ENCODE measurements around the gene TGM6. TPM values are rescaled to one million over a fixed set of nuclear protein-coding genes. Genes with fewer than 3 reads are reported as not detected.

The TGM6 gene
- total RNA-seq, 1 donor from 2014 or later, result 1.0 TPM

GRCh38 chr20:2364044-2364443 is 16.7 kb upstream of the TGM6 start:
- no peak for DNase-seq

GRCh38 chr20:2365091-2365490 is 15.6 kb upstream of the TGM6 start:
- no peak for DNase-seq

- no peak for DNase-seq
Observed at GRCh38 chr20:2365666-2366065, 15.0 kb upstream of the TGM6 start.

GRCh38 chr20:2368621-2369020 is 12.1 kb upstream of the TGM6 start:
- no peak for DNase-seq

GRCh38 chr20:2373098-2373497 is 7.6 kb upstream of the TGM6 start:
- no peak for DNase-seq

- DNase-seq, result no peak
Observed at GRCh38 chr20:2374346-2375125, 6.2 kb upstream of the TGM6 start.

GRCh38 chr20:2378893-2379292 is 1.8 kb upstream of the TGM6 start:
- no peak for DNase-seq

GRCh38 chr20:2379511-2380229 is 1.0 kb upstream of the TGM6 start:
- no peak for DNase-seq

- no peak for DNase-seq
Observed at GRCh38 chr20:2381303-2381702, 602 bp downstream of the TGM6 start.

- no peak for DNase-seq
Observed at GRCh38 chr20:2382833-2383232, 2.1 kb downstream of the TGM6 start.

GRCh38 chr20:2385026-2385425 is 4.3 kb downstream of the TGM6 start:
- DNase-seq, result no peak

GRCh38 chr20:2385496-2385895 is 4.8 kb downstream of the TGM6 start:
- peak; percentile 8 for DNase-seq

- DNase-seq, result no peak
Observed at GRCh38 chr20:2386516-2387179, 5.9 kb downstream of the TGM6 start.

- peak; percentile 25 for DNase-seq
Observed at GRCh38 chr20:2387180-2387577, 6.5 kb downstream of the TGM6 start.

GRCh38 chr20:2387580-2387979 is 6.9 kb downstream of the TGM6 start:
- no peak for DNase-seq

- no peak for DNase-seq
Observed at GRCh38 chr20:2390951-2391675, 10.4 kb downstream of the TGM6 start.

- DNase-seq, result no peak
Observed at GRCh38 chr20:2394411-2395055, 13.8 kb downstream of the TGM6 start.

- no peak for DNase-seq
Observed at GRCh38 chr20:2395136-2395535, 14.4 kb downstream of the TGM6 start.

GRCh38 chr20:2396241-2396814 is 15.6 kb downstream of the TGM6 start:
- no peak for DNase-seq

- no peak for DNase-seq
Observed at GRCh38 chr20:2397091-2397490, 16.4 kb downstream of the TGM6 start.

GRCh38 chr20:2397595-2398145 is 17.0 kb downstream of the TGM6 start:
- DNase-seq, result no peak
